H1 (cell line): ENCODE results near the gene EDEM2. TPM values are rescaled to one million over a fixed set of nuclear protein-coding genes. Genes with fewer than 3 reads are reported as not detected.

Experiments used
- CTCF ChIA-PET: fragments of 300-600 bp; sonication (Branson Sonifier 250); formaldehyde crosslinking; loops from one replicate; lab custom pipeline; 2021; ENCODE audit not compliant: partially characterized antibody; lab: Charles Lee
- POLR2A ChIA-PET: fragments of 300-600 bp; sonication (Branson Sonifier 250); formaldehyde crosslinking; loops from one replicate; lab custom pipeline; 2021; ENCODE audit warnings: inconsistent platforms; ENCODE audit not compliant: partially characterized antibody; lab: Charles Lee
- DNase-seq, 2 experiments: peaks; one replicate each; pipeline versions ENCODE4 v3.0.0 to v3.0.0-alpha.2; 2010 to 2022; ENCODE audit warnings: low spot score in 2 of 2, low read depth in 1 of 2, mixed read lengths in 1 of 2
- FAIRE-seq: peaks from 2 replicates; lab custom pipeline; 2011; peaks lifted over from hg19 to GRCh38; lab: Jason Lieb, UNC
- H2AFZ ChIP-seq: 2 replicates; pipeline ENCODE4 v1.8.1; 2012; ENCODE audit warnings: low read length, inconsistent platforms
- H2AK5ac ChIP-seq: 2 replicates; pipeline ENCODE4 v1.6.1; 2013; ENCODE audit warnings: low read depth, low read length
- H2BK120ac ChIP-seq: replicated peaks from 2 replicates; pipeline ENCODE3; 2013; ENCODE audit warnings: low read depth, low read length, inconsistent platforms
- H2BK12ac ChIP-seq: 2 replicates; pipeline ENCODE4 v1.6.1; 2013; ENCODE audit warnings: low read depth, low read length
- H2BK15ac ChIP-seq: 2 replicates; pipeline ENCODE4 v1.6.1; 2013; ENCODE audit warnings: low read length
- H2BK20ac ChIP-seq: 2 replicates; pipeline ENCODE4 v1.6.1; 2013; ENCODE audit warnings: low read length
- H2BK5ac ChIP-seq: 2 replicates; pipeline ENCODE4 v1.6.1; 2013; ENCODE audit warnings: low read depth, low read length
- H3K14ac ChIP-seq: 2 replicates; pipeline ENCODE4 v1.6.1; 2013; ENCODE audit warnings: inconsistent platforms; ENCODE audit not compliant: insufficient read length
- H3K18ac ChIP-seq: 2 replicates; pipeline ENCODE4 v1.6.1; 2013; ENCODE audit warnings: low read length; ENCODE audit errors: extremely low read depth
- H3K23ac ChIP-seq: 2 replicates; pipeline ENCODE4 v1.6.1; 2013; ENCODE audit warnings: inconsistent platforms; ENCODE audit not compliant: insufficient read length
- H3K23me2 ChIP-seq: 2 replicates; pipeline ENCODE4 v1.6.1; 2013; ENCODE audit warnings: low read depth, low read length
- H3K27ac ChIP-seq: 2 replicates; pipeline ENCODE4 v1.6.1; 2011; ENCODE audit warnings: low read depth, low read length, inconsistent platforms
- H3K27me3 ChIP-seq, 4 experiments: replicated peaks in 1 of 4; 1 replicate in 1 of 4; 2 replicates in 3 of 4; pipeline versions ENCODE4 v1.6.1 to v1.8.1; 2011 to 2013; ENCODE audit warnings: low read length in 3 of 4, mild to moderate bottlenecking in 3 of 4, inconsistent platforms in 2 of 4, mixed read lengths in 2 of 4, moderate library complexity in 1 of 4; ENCODE audit not compliant: control insufficient read depth in 3 of 4, insufficient read depth in 3 of 4; ENCODE audit errors: extremely low read depth in 1 of 4
- H3K36me3 ChIP-seq, 4 experiments: 2 replicates each; pipeline versions ENCODE4 v1.6.1 to v1.8.1; 2011 to 2013; ENCODE audit warnings: mild to moderate bottlenecking in 4 of 4, low read length in 3 of 4, moderate library complexity in 2 of 4, control low read depth in 1 of 4, inconsistent platforms in 1 of 4; ENCODE audit not compliant: insufficient read depth in 4 of 4, control insufficient read depth in 2 of 4
- H3K4ac ChIP-seq: replicated peaks from 2 replicates; pipeline ENCODE3; 2013; ENCODE audit warnings: low read length, low read depth, mixed read lengths, inconsistent platforms; ENCODE audit not compliant: insufficient read length
- H3K4me1 ChIP-seq, 4 experiments: replicated peaks in 1 of 4; 1 replicate in 1 of 4; 2 replicates in 3 of 4; pipeline versions ENCODE4 v1.6.1 to v1.8.1; 2011 to 2013; ENCODE audit warnings: low read length in 3 of 4, inconsistent platforms in 2 of 4, mixed read lengths in 1 of 4; ENCODE audit not compliant: insufficient read depth in 4 of 4, control insufficient read depth in 3 of 4
- H3K4me2 ChIP-seq, 2 experiments: 2 replicates each; pipeline versions ENCODE4 v1.6.1 to v1.8.1; 2011 to 2013; ENCODE audit warnings: low read depth in 2 of 2, low read length in 2 of 2, control low read depth in 1 of 2, inconsistent platforms in 1 of 2, mild to moderate bottlenecking in 1 of 2; ENCODE audit not compliant: insufficient read depth in 1 of 2
- H3K4me3 ChIP-seq, 4 experiments: fragments of 200-600, 300-600 bp in 1 of 4; sonication (generic), shearing (Covaris generic), sonication (Bioruptor Twin) in 1 of 4; 2 replicates each; pipeline versions ENCODE4 v1.5.1 to v1.8.1; 2011 to 2016; ENCODE audit warnings: low read length in 4 of 4, low read depth in 3 of 4, control low read depth in 2 of 4, inconsistent platforms in 2 of 4, mild to moderate bottlenecking in 2 of 4, mixed read lengths in 1 of 4, moderate library complexity in 1 of 4; ENCODE audit not compliant: insufficient read depth in 2 of 4; ENCODE audit errors: extremely low read depth in 1 of 4
- H3K56ac ChIP-seq: replicated peaks from 2 replicates; pipeline ENCODE3; 2013; ENCODE audit warnings: low read depth, mild to moderate bottlenecking, mixed read lengths, low read length, inconsistent platforms; ENCODE audit not compliant: insufficient read length
- H3K79me1 ChIP-seq: 2 replicates; pipeline ENCODE4 v1.6.1; 2013; ENCODE audit warnings: low read depth, low read length, control low read depth
- H3K79me2 ChIP-seq, 2 experiments: 2 replicates each; pipeline versions ENCODE4 v1.6.1 to v1.8.1; 2012 to 2013; ENCODE audit warnings: low read length in 2 of 2, mild to moderate bottlenecking in 2 of 2, inconsistent platforms in 1 of 2; ENCODE audit not compliant: insufficient read depth in 2 of 2, control insufficient read depth in 1 of 2
- H3K9ac ChIP-seq, 4 experiments: replicated peaks in 1 of 4; 1 replicate in 1 of 4; 2 replicates in 3 of 4; pipeline versions ENCODE4 v1.6.1 to v1.8.1; 2011 to 2013; ENCODE audit warnings: low read depth in 3 of 4, low read length in 3 of 4, control low read depth in 2 of 4, mild to moderate bottlenecking in 2 of 4, moderate library complexity in 2 of 4, inconsistent platforms in 1 of 4; ENCODE audit errors: extremely low read depth in 1 of 4
- H3K9me3 ChIP-seq, 2 experiments: 2 replicates each; pipeline versions ENCODE4 v1.6.1 to v1.8.1; 2012 to 2013; ENCODE audit warnings: mild to moderate bottlenecking in 2 of 2, moderate library complexity in 2 of 2, control low read depth in 1 of 2, inconsistent platforms in 1 of 2, low read depth in 1 of 2, low read length in 1 of 2, mixed read lengths in 1 of 2; ENCODE audit not compliant: insufficient read depth in 2 of 2
- H4K20me1 ChIP-seq, 2 experiments: replicated peaks in 1 of 2; 2 replicates each; pipeline versions ENCODE3 to v1.8.1; 2011 to 2013; ENCODE audit warnings: inconsistent platforms in 2 of 2, low read length in 2 of 2, mild to moderate bottlenecking in 1 of 2; ENCODE audit not compliant: insufficient read depth in 2 of 2, control insufficient read depth in 1 of 2
- H4K5ac ChIP-seq: 2 replicates; pipeline ENCODE4 v1.6.1; 2013; ENCODE audit warnings: low read length, low read depth, mixed read lengths, inconsistent platforms; ENCODE audit not compliant: insufficient read length
- H4K8ac ChIP-seq: 2 replicates; pipeline ENCODE4 v1.8.0; 2013; ENCODE audit warnings: mild to moderate bottlenecking, moderate library complexity, low read length, inconsistent platforms; ENCODE audit not compliant: insufficient read depth; ENCODE audit errors: extremely low read depth
- H4K91ac ChIP-seq: replicated peaks from 2 replicates; pipeline ENCODE3; 2013; ENCODE audit warnings: low read length, mixed read lengths, inconsistent platforms; ENCODE audit not compliant: insufficient read length
- CTBP2 ChIP-seq: IDR thresholded peaks from 2 replicates; pipeline ENCODE4 v1.7.0; 2011; ENCODE audit warnings: borderline replicate concordance, mild to moderate bottlenecking, moderate library complexity, mixed read lengths, low read length; ENCODE audit not compliant: insufficient read depth, insufficient read length
- SIN3A ChIP-seq, 2 experiments: IDR thresholded peaks in 1 of 2; conservative IDR thresholded peaks in 1 of 2; 2 replicates each; pipeline ENCODE4 v1.6.1; 2011 to 2012; ENCODE audit warnings: low read length in 2 of 2, improper control_type of control experiment in 1 of 2, low read depth in 1 of 2, mild to moderate bottlenecking in 1 of 2
- TAF7 ChIP-seq: optimal IDR thresholded peaks from 2 replicates; pipeline ENCODE3; 2011; ENCODE audit warnings: low read depth, mild to moderate bottlenecking, inconsistent platforms, low read length, moderate library complexity, borderline replicate concordance
- TBP ChIP-seq: IDR thresholded peaks from 2 replicates; pipeline ENCODE4 v1.6.1; 2011; ENCODE audit warnings: low read depth, low read length, improper control_type of control experiment
- TEAD4 ChIP-seq: IDR thresholded peaks from 2 replicates; pipeline ENCODE4 v1.6.1; 2012; ENCODE audit warnings: low read depth, low read length, inconsistent platforms, mixed read lengths
- WGBS, 2 experiments: shearing (Covaris generic) in 1 of 2; methylation state at CpG; one replicate each; pipeline versions ENCODE4 v1.1.6 to v1.1.7; 2013 to 2015; ENCODE audit warnings: low lambda C conversion rate in 2 of 2, mixed read lengths in 2 of 2, inconsistent platforms in 1 of 2, low coverage in 1 of 2, missing lambda C conversion rate in 1 of 2; ENCODE audit not compliant: insufficient replicate concordance in 2 of 2, insufficient coverage in 1 of 2, insufficient read length in 1 of 2; ENCODE audit errors: extremely low coverage in 1 of 2, missing lambda C conversion rate in 1 of 2; 5-methylcytosine and 5-hydroxymethylcytosine counted together
- polyA plus RNA-seq, 7 experiments: library from polyadenylated mRNA; depleted of rRNA in 3 of 7; stranded (reverse) in 5 of 7; unstranded in 2 of 7; fragments of >200 nt in 5 of 7; fragments of 200-250 nt in 2 of 7; gene quantifications; 1 replicate in 5 of 7; 2 replicates in 1 of 7; 4 replicates in 1 of 7; pipeline versions ENCODE4 v1.2.1 to v1.2.3, GENCODE V29; 2011 to 2013; ENCODE audit warnings: missing spikeins in 2 of 7, mixed read lengths in 2 of 7
- total RNA-seq: library from RNA; stranded (reverse); fragmentation: NEBNext Ultra II Directional; extraction: Animal tissue kit (Norgen Biotek cat#: 25700); gene quantifications from 2 replicates; pipeline ENCODE4 v1.2.1, GENCODE V29; 2021
- TF ChIP-seq, protein P1 (sequence below): IDR thresholded peaks from 2 replicates; pipeline ENCODE4 v1.6.1; 2011; ENCODE audit warnings: low read depth, mild to moderate bottlenecking, low read length; ENCODE audit not compliant: insufficient read depth

EDEM2 gene
- total and polyA plus RNA-seq, 2 of the 8 experiments (the other 6 are each of a cell fraction or from before 2014, with no cell fraction given): 15.2 to 19.6 TPM

DNA sequence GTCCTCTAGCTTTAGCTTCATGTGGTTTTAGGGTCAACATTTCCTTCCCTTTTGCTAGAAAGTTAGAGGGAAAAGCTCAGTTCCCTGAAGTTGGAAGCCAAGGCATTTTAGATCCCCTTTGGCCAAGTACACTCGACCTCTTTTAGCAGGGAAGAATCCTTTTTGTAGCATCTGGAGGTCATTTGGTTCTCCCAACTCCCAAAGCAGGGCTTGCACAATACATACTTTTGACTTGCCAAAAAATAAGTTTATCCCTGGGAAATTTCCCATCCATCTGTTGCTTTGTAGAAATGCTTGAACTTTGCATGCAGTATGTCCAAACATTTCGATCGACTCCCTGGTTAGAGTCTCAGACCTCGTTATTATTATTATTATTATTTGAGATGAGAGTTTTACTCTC is 4.6 kb upstream of the EDEM2 start:
- Histone ChIP-seq H3K36me3 (no peaks in the 10 kb centered on the region), H2BK20ac (no peak overlapping the region), H4K20me1 (no peaks in the 10 kb centered on the region), H2AFZ (no peak overlapping the region), H3K27me3 (no peaks in the 10 kb centered on the region), H3K4ac (no peak overlapping the region), H3K27ac (no peak overlapping the region), H3K14ac (no peak overlapping the region), H3K56ac (no peak overlapping the region), H4K91ac (no peak overlapping the region), H3K4me1 (no peaks in the 10 kb centered on the region), H3K23ac (no peak overlapping the region), H3K4me3 (no peak overlapping the region), H3K18ac (no peak overlapping the region), H2BK5ac (no peak overlapping the region), H4K8ac (no peak overlapping the region), H2BK15ac (no peak overlapping the region), H3K79me2 (no peaks in the 10 kb centered on the region), H3K9me3 (peaks cover 0 to 4% of the 10 kb centered on the region in 2 experiments; a peak in 1 of 4 replicates), H2BK120ac (no peak overlapping the region), H3K79me1 (no peaks in the 10 kb centered on the region), H3K9ac (no peak overlapping the region), H2AK5ac (no peak overlapping the region), H3K23me2 (peaks cover 5% of the 10 kb centered on the region), H3K4me2 (no peak overlapping the region), H2BK12ac (no peak overlapping the region), H4K5ac (no peak overlapping the region)
- DNase-seq (no peak), FAIRE-seq (no peak)
- CTCF ChIA-PET: interaction anchor here (0.8 kb wide), 1 partner anchor 55 kb away, joined by 3 read pairs; no protein-coding TSS in a partner anchor
- POLR2A ChIA-PET: no interaction called here
- WGBS, 2 experiments: 87% methylated on average over 4 of the region's 4 CpGs; no CpG with 5 or more reads in 1 of the 2 experiments
- TF ChIP-seq TBP: no peak
- no peak for TF ChIP-seq TEAD4
- no peak for TF ChIP-seq TAF7
- no peak for TF ChIP-seq SIN3A (conservative IDR thresholded peaks at IDR 0.05 in 1 of 2, IDR thresholded peaks at IDR 0.05 in 1 of 2; ENCODE audit: low read depth in 1 of 2, low read length in 2 of 2)
- TF ChIP-seq CTBP2: no peak
- TF ChIP-seq, protein P1, sequence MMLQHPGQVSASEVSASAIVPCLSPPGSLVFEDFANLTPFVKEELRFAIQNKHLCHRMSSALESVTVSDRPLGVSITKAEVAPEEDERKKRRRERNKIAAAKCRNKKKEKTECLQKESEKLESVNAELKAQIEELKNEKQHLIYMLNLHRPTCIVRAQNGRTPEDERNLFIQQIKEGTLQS: no peak
